Epidermal melanocyte (primary cell): ENCODE results near the gene NPAS2.

Source experiments
- DNase-seq: peaks from one replicate; pipeline ENCODE4 v3.0.0; 2011; ENCODE audit warnings: low spot score; ENCODE audit not compliant: insufficient read length

The NPAS2 gene

GRCh38 chr2:100880036-100880435 is 60.1 kb downstream of the NPAS2 start:
- no peak for DNase-seq

- DNase-seq = no peak
These were observed 60.8 kb downstream of the NPAS2 start for GRCh38 chr2:100880730-100881129.

- no peak for DNase-seq
These were observed 63.0 kb downstream of the NPAS2 start for GRCh38 chr2:100882645-100883613.

- DNase-seq = no peak
These were observed 64.2 kb downstream of the NPAS2 start for GRCh38 chr2:100884145-100884621.

- DNase-seq = no peak
These were observed 66.1 kb downstream of the NPAS2 start for GRCh38 chr2:100886085-100886484.

- DNase-seq = no peak
These were observed 67.2 kb downstream of the NPAS2 start for GRCh38 chr2:100887039-100887578.

GRCh38 chr2:100887713-100888495 is 68.0 kb downstream of the NPAS2 start:
- DNase-seq = no peak

- DNase-seq = no peak
These were observed 68.7 kb downstream of the NPAS2 start for GRCh38 chr2:100888601-100889000.

- DNase-seq = no peak
These were observed 69.3 kb downstream of the NPAS2 start for GRCh38 chr2:100889286-100889685.

- no peak for DNase-seq
These were observed 72.1 kb downstream of the NPAS2 start for GRCh38 chr2:100891906-100892642.

- no peak for DNase-seq
These were observed 73.6 kb downstream of the NPAS2 start for GRCh38 chr2:100893392-100894104.

- no peak for DNase-seq
These were observed 74.3 kb downstream of the NPAS2 start for GRCh38 chr2:100894105-100894795.

GRCh38 chr2:100894796-100895156 is 74.8 kb downstream of the NPAS2 start:
- DNase-seq = no peak

- no peak for DNase-seq
These were observed 75.5 kb downstream of the NPAS2 start for GRCh38 chr2:100895402-100895801.

GRCh38 chr2:100895934-100896685 is 76.2 kb downstream of the NPAS2 start:
- no peak for DNase-seq

- no peak for DNase-seq
These were observed 78.2 kb downstream of the NPAS2 start for GRCh38 chr2:100898035-100898665.

GRCh38 chr2:100900156-100900795 is 80.3 kb downstream of the NPAS2 start:
- no peak for DNase-seq

- DNase-seq = peak; percentile 60
These were observed 83.0 kb downstream of the NPAS2 start for GRCh38 chr2:100902817-100903405.
